ENCODE measurements around the gene ASTN2.
"Not testable (repeated sequence)": the region's sequence is repeated elsewhere in the genome, so short reads cannot be mapped to it uniquely, and the experiment has no call there.

ASTN2 gene

DNA sequence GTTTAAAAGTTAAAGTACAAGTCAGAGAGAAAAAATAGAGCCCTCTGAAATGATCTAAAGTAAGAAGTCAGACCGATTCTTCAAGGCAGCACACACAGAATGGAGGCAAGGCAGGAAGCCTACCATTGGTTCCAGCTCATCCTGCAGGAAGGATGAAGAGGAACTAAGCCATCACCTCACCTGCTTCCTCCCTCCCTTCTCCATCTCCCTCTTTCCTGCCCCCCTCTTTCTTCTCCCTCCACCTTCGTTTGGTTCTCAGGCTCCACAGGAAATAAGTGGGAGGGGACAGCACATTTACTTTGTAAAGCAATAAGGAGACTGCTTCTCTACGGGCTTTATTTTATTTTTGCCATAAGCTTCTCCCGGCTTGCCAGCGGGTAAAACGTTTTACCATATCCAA lies 514.3 kb downstream of the ASTN2 start:
- FAIRE-seq (no peak), DNase-seq (ENCODE audit: insufficient read length, low spot score) (no peak)

DNA sequence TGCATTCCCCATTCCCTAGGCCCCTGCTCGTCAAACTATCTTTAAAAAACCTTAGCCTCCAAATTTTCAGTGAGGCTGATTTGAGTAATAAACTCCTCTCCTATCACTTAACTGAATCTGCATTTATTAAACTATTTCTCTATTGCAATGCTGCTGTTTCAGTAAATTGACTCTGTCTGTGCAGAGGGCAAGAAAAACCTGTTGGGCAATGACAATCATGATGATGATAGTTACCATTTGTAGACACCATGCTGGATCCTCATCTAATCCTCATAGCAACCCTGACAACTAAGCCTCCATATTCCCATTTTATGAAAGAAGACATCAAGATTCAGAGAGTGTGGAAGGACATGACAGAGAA lies 514.9 kb downstream of the ASTN2 start:
- no peak for DNase-seq (ENCODE audit: insufficient read length, low spot score)
- no peak for FAIRE-seq

DNA sequence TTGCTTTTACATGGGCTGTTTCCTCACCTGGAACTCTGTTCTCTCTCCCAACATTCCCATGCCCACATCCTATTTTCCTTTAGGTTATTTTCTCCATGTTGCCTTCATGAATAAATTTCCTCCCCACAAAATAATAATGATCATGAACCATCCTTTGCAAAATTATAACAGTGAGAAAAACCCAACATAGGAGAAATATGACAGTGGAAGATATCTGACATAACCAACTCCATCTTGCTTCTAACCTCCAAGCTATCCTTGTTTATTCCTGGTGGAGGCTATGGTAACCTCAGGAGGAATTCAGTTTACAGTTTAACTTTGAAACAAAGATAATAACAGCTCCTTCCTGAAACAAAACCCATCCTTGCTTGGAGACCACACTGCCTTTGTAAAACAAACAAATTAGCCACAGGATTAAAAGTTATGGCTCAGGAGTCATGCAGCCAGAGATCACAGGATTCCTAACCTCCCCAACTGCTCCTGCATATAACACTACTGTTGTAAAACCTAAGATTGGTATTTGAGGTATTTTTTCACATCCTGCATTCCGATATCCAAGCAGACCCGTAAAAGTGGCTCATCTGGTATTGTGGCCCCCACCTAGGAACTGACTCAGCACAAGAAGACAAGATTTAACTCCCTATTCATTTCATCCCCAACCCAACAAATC lies 515.4 kb downstream of the ASTN2 start:
- DNase-seq (ENCODE audit: insufficient read length, low spot score) (no peak), FAIRE-seq (no peak)

DNA sequence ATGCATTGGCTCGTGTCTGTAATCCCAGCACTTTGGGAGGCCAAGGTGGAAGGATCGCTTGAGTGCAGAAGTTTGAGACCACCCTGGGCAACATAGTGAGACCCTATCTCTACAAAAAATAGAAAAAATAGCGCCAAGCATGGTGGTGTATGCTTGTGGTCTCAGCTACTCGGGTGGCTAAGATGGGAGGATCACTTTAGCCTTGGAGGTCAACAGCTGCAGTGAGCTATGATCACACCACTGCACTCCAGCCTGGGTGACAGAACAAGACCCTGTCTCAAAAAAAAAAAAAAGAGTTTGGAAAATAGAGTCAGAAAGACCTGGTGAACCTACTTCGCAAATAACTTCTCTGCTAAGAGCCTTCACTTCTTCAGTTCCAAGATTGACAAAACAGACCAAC lies 516.7 kb downstream of the ASTN2 start:
- not testable (repeated sequence) for FAIRE-seq; DNase-seq (ENCODE audit: insufficient read length, low spot score)

DNA sequence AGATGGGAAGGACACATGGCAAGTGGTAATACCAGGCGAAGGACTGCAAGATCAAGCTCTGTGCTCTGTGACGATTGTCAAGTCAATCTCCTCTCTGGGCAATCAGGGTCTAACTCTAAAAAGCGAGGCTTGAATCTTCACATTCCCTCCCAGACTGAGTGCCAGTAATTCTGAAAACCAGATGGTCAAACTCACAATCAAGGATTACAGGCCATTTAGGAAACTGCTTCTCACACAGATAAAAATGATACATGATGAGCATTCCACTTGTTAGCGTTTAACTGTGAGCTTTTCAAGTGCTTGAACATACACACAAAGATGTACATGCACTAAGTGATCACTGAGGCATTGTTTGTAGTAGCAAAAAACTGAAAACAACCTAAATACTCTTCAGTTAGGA lies 517.7 kb downstream of the ASTN2 start:
- no peak for FAIRE-seq
- DNase-seq (ENCODE audit: insufficient read length, low spot score), result no peak

DNA sequence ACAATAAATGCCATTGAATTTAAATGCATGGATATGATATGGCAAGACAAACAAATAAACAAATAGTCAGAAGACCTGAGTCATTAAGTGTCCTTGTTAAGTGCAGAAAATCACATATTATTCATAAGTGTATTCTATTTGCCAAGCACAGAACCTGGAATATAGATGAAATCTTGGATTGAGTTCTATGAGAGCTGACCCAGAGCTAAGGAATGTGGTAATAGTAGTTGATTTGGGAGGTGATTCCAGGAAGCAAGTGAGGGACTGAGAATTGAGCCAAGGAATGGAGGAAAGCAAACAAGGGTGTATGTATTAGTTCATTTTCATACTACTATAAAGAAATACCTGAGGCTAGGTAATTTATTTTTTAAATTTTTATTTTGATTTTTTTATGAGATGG lies 518.9 kb downstream of the ASTN2 start:
- FAIRE-seq, result no peak
- DNase-seq (ENCODE audit: insufficient read length, low spot score), result no peak

DNA sequence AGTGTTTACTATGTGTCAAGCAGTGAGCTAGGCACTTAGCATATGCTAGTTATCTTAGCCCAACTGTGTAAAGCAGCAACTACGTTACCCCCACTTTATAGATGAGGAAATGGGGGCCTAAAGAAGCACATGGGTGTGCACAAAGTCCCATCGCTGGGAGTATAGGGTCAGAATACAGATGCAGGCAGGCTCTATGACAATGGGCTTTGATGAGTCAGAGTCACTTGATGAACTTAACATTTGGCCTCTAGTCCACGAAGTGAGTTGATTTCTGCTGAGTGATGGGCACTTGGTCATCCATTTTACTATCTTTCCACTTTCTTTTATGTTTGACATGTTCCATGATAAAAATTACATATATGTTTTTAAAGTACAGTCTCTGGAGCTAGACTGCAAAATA lies 523.4 kb downstream of the ASTN2 start:
- FAIRE-seq, result no peak

DNA sequence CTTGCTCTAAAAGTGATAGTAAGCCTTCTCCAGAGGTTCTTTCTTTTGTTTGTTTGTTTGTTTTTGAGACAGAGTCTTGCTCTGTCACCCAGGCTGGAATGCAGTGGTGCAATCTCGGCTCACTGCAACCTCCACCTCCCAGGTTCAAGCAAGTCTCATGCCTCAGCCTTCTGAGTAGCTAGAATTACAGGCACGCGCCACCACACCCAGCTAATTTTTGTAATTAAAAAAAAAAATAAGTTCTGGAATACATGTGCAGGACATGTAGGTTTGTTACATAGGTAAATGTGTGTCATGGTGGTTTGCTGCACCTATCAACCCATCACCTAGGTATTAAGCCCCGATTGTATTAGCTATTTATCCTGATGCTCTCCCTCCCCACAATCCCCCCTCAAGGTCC lies 526.4 kb downstream of the ASTN2 start:
- FAIRE-seq; DNase-seq (ENCODE audit: insufficient read length, low spot score): not testable (repeated sequence)

More for the DNA sequence above, 523.4 kb downstream of the ASTN2 start:
- no peak for DNase-seq (ENCODE audit: insufficient read length, low spot score)

DNA sequence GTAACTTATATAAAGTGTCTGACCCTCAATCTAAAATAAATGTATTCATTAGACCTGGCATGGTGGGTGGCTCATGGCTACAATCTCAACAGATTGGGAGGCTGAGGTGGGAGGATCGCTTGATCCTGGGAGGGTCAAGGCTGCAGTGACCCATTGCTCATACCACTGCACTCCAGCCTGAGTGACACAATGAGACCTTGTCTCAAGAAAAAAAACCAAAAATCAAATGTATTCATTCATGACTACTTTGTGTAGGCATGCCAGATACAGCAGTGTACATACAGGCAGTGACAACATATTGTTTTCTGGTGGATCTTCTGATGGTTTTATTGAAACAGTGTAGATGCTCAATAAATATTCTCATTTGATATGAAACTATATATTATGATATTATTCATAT lies 526.8 kb downstream of the ASTN2 start:
- FAIRE-seq, result no peak
- DNase-seq (ENCODE audit: insufficient read length, low spot score), result no peak

DNA sequence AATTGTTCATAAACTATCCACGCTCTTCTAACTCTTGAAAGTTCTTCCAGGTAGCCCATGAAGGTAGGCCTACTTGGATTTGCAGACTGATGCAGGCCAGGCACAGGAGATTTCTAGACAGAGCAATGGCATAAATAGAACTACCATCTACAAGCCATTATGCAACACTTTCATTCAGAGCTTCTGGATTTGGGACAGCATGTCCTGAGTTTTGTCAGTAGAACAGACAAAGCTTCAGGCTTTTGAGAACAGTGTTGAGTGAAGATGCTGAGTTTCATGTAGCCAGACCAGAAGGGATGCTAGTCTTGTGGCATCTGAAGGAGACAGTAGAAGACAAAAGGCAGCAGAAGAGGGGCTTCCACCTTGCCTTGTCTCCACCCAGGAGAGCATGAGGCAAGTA lies 531.2 kb downstream of the ASTN2 start:
- DNase-seq (ENCODE audit: insufficient read length, low spot score), result no peak
- no peak for FAIRE-seq

DNA sequence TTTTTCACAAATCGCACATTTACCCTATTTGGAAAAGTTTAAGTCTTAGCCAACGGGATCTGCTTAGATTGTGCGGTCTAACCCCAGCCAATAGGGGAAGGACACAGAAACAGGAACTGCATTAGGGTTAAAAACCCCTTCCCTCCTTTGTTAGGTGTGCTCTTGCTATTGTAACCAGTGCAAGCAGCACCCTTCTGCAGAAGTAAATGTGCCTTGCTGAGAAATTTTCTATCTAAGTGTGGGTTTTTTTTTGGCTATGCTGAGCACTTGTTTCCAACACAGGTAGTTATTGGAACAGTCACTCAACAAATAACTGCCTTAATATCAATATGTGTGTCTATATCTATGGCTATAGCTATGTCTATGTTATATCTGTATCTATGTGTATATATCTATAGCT lies 537.8 kb downstream of the ASTN2 start:
- FAIRE-seq (no peak), DNase-seq (ENCODE audit: insufficient read length, low spot score) (no peak)

DNA sequence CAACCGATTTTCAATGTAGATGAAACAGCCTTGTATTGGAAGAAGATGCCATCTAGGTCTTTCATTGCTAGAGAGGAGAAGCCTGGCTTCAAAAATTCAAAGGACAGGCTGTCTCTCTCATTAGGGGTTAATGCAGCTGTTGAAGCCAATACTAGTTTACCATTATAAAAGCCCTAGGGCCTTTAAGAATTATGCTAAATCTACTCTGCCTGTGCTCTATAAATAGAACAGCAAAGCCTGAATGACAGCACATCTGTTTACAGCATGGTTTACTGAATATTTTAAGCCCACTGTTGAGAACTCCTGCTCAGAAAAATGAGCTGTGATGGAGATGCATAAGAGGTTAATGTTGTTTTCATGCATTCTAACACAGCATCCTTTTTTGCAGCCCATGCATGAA lies 539.3 kb downstream of the ASTN2 start:
- DNase-seq (ENCODE audit: insufficient read length, low spot score) (no peak), FAIRE-seq (no peak)

DNA sequence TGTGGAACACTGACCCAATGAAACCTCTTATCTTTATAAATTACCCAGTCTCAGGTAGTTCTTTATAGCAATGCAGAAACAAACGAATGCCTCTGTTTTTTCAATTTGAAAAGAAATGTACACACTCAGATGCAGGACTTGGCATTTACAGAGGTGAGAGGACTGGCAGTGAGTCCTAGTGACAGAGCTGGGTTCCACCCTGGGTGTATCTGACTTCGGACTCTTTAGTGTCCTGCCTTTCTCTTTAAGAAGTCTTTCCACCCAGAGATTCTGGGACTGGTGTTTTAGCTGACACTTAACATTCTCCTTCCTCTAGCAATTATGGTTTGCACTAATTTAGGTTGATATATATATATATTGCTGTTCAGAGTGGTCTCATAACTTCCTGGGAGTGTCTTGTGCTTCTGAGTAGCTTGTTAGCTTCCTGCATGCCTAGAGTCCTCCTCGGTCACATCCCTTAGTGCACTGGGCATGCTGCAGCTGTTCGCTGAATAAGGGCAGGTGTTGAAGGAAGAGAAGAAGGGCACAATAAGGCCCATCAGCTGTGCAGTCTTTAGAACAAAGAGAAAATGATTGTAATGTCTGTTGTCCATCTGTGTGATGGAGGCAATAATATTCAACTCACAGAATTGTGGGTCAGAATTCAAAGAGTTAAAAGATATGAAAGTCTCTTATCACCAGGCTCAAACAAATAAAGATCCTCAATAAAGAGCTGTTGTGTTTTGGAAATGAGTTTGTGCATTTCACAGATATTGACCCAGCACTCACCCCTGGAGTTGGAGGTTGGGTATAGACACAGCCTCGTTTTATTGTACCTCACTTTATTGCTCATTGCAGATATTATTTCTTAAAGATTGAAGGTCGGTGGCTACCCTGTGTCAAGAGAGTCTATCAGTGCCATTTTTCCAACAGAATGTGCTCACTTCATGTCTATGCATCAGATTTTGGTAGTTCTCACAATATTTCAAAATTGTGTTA lies 540.6 kb downstream of the ASTN2 start:
- FAIRE-seq (no peak), DNase-seq (ENCODE audit: insufficient read length, low spot score) (no peak)

DNA sequence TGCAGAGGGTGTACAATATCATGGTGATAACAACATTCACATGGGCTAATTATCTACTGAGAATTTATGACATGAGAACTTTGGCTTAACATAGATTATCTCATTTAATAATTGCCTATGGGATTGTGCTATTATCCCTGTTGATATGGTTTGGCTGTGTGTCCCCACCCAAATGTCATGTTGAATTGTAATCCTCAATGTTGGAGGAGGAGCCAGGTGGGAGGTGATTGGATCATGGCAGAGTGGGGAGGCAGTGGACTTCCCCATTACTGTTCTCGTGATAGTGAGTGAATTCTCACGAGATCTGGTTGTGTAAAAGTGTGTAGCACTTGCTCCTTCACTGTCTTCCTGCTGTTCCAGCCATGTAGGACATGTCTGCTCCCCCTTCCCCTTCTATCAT lies 541.4 kb downstream of the ASTN2 start:
- DNase-seq (ENCODE audit: insufficient read length, low spot score) (no peak), FAIRE-seq (no peak)

DNA sequence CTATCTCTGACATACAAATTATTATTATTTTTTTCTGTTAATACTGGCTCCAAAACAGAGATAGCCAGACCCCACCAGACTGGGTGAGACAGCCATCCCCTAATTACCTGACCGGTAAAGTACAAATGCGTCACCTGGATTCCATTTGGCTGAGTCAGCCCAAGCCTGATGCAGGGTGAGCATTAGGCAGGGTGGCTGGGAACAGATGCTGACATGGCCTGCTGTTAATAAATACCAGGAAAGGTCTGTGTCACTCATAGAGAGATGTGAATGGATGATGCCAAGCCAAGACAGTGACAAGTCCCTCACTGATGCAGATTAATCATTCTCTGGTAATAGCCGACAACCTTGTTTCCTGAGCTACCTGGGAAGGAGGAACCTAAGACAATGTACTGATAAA lies 544.3 kb downstream of the ASTN2 start:
- DNase-seq (ENCODE audit: insufficient read length, low spot score), result no peak
- no peak for FAIRE-seq

DNA sequence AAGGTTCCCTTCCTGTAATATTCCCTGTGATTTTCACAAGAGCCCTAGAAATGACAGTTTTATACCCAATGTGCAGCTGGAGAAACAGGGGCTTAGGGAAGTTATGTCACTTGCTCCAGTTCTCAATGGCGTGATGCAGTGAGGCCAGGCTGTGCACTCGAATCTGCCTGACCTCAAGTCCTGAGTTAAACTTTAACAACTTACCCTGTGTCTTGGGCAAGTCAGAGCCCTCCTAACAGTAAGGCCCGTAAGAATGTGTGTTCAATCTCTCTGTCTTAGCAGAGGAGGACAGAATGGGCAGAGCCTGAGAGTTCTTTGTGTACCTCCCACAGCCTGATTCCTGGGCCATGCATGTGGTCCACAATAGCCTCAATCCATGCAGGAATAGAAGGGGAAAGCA lies 546.7 kb downstream of the ASTN2 start:
- DNase-seq (ENCODE audit: insufficient read length, low spot score), result no peak
- no peak for FAIRE-seq

DNA sequence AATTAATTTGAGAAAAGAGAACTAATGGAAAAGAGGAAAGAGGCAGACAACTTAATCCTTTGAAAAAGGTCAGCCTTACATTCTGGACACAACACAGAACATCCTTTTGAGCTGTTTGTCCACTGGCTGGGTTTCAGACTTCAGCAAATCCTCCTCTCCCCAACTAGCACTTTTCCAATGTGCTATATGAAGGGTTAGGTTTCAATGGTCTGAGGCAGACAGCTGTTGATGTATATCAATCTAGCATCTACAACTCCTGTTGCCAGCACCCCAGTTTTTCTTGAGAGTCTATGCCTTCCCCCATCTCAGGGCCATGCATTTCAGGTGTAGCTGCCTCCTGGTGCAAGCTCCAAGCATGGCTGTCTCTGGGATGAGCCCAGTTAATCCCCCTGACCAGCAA lies 553.5 kb downstream of the ASTN2 start:
- no peak for DNase-seq (ENCODE audit: insufficient read length, low spot score)
- no peak for FAIRE-seq

DNA sequence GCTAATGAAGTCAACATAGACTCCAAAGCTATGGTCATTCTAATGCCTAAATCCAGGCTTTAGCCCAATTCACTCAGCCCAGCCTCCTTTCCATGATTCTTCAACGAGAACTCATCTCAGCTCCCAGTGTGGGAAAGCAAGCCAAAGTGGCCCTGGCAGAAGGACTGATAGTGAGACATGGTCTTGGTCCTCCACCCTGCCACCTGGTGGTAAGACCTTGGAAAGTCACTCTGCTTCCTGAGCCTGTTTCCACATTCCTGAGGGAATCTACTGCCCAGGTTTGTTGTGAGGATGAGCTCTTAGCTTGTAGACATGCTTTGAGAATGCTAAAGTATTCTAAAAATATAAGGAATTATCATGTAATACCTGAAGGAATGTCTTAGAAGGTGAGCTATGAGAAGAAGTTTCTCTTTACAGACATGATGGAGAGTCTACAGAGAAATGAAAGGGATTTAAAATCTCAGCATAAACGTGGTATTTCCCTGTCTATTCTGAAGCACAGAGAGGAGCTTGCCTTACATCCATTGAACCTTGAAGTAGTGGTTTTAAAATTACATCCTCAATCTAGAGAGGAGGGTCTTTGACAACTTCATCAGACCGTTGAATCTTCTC lies 554.2 kb downstream of the ASTN2 start:
- FAIRE-seq, result no peak
- DNase-seq (ENCODE audit: insufficient read length, low spot score), result peak; percentile 41

DNA sequence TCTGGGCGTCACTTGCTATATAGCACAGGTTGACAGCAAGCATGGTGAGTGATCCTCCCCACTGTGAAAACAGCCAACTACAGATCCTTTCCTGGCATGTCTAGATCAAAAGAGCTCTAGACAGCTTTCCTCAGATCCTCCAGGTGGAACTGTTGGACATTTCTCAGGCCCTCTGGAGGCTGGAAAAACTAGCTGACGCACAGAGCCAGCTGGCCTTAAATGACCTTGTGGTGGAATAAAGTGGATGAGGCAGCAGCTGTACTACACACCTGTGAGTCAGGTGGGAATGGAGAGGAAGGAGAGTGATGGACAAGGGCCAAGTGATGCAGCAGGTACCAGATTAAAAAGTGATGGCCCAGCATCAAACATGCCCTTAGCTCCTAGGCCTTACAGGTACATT lies 555.1 kb downstream of the ASTN2 start:
- FAIRE-seq, result no peak
- no peak for DNase-seq (ENCODE audit: insufficient read length, low spot score)

DNA sequence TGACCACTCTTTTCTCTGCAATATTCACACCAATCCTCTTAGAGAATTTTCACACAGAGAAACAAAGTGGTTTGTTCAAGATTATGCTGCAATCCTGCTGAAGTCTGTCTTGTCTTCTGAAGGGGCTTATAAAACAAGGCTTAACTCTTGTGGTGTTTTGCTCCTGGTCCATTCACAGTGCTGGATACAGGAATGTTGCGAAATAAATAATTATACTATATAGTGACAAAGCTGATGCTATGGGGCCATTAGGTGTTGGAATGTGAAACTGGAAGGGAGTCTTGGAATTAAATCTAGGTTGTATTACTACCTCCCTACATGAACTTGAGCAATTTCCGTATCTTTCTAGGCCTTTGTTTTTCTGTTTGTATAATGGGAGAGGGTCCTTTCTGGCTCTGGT lies 557.5 kb downstream of the ASTN2 start:
- no peak for DNase-seq (ENCODE audit: insufficient read length, low spot score)
- no peak for FAIRE-seq

DNA sequence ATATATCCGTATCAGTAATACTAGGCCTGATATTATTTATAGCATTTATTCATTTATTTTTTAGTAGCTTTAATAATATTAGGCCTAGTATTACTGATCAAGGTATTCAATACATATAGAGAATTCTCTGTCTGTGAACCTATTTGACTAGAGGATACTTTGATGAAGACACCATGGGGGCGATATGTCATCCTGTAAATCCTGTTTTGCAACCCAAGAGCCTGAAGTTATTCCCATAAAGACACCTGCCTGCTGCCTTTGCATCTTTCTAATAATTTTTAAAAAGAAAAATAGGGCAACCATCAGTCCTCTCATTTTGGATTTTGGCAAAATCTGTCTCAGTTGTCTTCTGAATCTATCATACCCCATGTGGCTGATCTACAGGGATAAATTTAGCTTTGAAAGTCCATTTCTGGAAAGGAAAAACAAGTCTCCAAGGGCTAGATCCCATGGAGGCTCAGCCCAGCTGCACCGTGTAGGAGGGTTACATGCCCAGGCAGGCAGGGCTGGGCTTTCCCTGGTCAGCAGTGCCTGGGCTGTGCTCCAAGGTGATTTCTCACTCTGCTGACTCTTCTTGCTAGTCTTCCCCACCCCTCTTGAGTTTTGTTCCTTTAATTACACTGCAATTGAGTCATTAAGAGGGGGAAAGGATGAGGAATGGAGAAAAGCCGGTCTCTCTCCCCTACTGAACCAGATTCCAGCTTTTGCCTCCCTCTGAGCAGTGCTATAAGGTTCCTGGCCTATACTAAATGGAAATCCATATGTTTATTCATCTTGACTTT lies 558.8 kb downstream of the ASTN2 start:
- DNase-seq (ENCODE audit: insufficient read length, low spot score) (no peak), FAIRE-seq (no peak)

Data from HTR-8/SVneo (cell line).